HG03342 (cell line): Measurements from ENCODE around the gene TMEM38B.
"Not testable (repeated sequence)": the region's sequence is repeated elsewhere in the genome, so short reads cannot be mapped to it uniquely, and the experiment has no call there.

Experiments
- ATAC-seq: cut with Tn5 transposase; IDR thresholded peaks from one replicate; pipeline ENCODE4 v1.9.1; 2021; ENCODE audit warnings: mild to moderate bottlenecking, moderate library complexity; ENCODE audit not compliant: unreplicated experiment

Gene TMEM38B

DNA sequence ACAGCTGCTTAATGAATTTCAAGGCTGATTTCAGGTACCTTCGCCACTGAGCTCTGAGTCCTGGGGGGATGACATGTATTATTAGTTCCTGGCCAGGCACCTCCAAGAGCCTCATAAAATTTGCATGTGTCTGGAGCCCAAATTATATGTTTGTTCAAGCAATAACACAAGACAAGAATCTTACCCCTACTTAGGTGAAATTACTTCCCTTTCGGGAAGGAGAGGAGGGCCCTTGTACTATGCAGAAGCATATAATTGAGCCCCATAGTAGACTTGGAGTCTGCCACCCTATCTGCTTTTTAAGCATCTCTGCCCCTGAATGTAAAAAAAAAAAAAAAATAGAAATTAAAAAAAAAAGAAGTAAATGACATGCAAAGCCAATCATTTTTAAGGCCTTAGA, 13.0 kb upstream of the TMEM38B start:
- ATAC-seq, result no peak

DNA sequence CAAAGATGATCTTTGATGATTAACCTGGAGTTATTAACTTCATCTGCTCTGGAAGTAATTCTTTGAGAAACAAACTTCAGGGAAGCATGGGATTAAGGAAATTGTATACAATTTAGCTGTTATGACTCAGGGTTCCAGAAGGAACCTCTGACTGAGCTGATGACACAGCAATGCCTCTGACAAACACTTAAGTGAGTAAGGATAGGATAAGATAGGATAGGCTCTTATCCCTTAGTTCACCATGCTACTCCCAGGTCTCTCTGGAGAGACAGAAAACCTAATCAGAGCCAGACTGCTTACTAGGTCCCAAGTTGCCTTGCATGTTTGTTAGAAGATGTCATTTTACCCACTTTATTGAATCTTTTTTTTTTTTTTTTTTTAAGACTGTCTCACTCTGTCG, 12.6 kb upstream of the TMEM38B start:
- ATAC-seq, result no peak

DNA sequence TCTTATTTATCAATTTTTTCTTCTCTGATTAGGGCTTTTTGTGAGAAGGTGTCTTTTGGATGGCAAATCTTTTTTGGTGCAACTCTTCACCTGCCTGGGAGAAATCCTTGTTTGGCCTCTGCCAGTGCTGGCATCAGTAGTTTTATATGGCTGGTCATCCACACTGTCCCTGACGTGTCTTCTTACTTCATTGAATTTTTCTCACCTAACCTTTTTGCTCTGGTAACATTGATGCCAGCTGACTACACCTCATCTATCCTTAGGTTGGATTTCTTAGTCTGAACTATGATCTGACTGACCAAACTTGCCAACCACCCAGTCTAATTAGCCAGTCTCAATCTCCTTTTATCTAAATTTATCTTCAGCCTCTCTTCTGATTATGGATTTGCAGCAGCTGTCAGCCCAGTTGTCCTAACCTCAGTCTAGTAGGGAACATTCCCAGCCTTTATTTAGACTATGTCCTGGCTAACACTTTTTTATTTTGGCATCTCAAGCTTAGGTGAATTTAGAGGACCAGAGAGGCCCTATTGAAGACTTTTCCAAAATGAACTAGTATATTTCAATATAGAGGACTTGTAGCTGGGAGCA, 10.6 kb upstream of the TMEM38B start:
- ATAC-seq, result no peak

DNA sequence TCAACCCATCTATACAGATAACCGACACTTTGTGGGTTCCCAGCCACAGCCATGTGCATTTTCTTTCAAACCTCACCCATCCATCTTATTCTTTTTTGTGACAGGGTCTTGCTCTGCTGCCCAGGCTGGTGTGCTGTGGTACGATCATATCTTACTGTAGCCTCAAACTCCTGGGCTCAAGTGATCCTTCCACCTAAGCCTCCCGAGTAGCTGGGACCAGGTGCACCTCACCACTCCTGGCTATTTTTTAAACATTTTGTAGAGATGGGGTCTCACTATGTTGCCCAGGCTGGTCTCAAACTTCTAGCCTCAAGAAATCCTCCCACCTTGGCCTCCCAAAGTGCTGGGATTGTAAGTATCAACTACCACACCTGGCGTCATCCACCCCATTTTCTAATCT, 7.4 kb upstream of the TMEM38B start:
- ATAC-seq, result no peak

DNA sequence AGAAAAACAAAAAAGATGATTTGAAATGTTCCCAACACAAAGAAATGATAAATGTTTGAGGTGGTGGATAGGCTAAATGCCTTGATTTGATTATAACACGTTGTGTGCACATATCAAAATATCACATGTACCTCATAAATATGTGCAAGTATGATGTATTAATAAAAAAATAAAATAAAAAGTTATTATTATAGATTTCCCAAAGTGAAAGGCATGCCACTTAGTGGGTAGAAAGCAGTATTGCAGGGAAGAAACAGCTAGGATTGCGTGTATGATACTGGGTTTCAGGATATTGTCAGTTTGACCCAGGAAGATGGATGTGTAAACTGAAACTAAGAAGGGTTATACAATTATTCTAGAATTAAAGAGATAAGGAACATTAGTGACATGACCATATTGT, 3.6 kb upstream of the TMEM38B start:
- ATAC-seq, result no peak

DNA sequence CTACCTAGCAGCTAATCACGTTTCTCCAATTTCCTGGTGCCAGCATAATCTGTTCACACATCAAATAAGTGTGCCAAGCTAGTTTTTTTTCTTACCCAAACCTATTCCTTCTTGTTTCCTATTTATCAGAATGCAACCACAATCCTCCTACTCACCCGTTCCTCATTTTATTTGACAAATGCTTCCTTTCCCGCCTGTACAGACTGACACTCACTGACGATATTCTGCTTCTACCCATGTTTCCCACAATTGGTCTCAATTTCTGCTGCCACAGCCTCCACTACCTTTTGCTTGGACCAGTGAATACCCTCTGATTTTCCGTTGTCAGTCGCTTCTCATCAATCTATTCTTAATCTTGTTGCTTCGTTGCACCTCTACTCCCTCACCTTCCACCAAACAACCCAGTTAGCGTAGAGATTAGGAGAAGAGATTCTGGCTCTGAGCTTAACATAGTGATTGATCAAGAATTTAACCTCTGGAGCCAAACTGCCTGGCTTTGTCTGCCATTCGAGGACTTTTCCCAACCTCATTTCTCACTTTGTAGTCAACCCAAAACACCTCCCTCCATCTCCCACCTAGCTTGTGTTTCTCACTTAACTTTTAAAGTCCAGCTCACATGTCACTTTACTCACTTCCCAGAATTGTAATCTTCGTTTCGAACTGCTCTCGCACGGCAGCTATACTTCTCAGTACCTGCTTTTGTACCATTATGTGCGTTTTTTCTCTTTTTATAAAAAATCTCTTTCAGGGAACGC, 729 bp upstream of the TMEM38B start:
- peak; percentile 28 for ATAC-seq

DNA sequence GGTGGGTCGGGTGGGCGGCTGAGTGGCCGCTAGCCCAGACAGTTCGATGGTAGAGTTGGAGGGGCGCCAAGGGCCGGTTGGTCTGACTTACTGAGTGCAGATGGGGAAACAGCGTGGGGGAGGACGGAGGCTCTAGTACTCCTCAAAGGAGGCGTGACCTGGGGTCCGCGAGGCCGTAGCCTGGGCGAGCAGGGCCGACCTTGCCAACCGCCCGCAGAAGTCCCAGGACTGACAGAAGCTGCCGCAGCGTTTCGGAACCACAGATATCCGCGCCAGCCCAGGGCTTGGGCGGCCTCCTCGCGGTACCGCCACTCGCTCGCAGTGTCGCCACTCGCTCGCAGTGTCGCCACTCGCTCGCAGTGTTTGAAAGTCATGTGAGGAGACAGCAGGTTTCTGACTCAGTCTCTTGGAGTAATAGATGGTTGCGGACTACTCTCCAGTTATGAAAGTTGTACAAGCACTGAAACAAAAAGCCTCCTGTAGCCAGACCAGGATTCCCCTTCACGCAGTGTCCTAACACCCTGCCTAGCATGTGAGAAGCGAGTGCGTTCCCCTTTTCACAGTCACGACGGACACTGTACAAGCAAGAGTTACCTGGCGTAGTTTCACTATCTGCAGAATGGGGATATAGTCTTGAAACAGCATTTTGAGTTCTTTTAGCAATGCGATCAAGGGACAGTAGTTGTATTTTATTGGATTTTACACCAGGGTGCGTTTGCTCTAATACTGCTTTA, 674 bp downstream of the TMEM38B start:
- ATAC-seq, result peak; percentile 54

DNA sequence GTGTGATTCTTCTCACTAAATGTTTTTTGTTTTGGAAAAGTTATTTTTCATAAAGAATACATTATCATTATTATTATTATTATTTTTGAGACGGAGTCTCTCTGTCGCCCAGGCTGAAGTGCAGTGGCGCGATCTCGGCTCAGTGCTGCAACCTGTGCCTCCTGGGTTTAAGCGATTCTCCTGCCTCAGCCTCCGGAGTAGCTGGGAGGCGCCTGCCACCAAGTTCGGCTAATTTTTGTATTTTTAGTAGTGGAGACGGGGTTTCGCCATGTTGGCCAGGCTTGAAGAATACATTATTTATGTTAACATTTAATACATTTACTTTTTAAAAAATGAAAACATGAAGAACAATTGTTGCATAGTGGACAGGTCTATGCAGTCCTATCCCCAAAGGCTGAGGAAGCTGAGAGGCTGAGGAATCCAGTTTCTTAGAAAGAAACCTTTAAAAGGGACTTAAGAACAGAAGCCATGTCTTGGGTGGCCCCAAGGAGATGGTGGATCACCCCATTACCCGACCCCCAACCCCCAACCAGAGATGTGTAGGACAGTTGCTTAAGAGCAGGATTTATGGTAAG, 2.0 kb downstream of the TMEM38B start:
- ATAC-seq, result no peak

DNA sequence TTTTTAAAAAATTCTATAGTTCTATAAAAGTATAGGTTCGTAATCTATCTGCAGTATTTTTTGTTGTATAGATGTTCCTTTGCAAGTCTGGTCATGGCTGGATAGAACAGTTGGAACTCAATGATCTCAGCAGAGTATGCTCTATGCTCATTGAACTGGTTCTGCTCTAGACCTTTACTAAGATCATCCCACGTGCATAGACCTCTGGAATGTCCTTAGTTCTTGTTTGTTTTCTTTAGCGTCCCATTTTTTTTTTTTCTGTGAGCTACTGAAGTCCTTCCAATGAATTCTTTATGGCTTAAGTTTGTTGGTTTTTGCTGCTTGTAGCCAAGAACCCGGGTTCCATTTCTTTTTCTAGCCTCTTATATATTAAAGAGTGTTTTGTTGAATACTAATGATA, 3.5 kb downstream of the TMEM38B start:
- no peak for ATAC-seq

DNA sequence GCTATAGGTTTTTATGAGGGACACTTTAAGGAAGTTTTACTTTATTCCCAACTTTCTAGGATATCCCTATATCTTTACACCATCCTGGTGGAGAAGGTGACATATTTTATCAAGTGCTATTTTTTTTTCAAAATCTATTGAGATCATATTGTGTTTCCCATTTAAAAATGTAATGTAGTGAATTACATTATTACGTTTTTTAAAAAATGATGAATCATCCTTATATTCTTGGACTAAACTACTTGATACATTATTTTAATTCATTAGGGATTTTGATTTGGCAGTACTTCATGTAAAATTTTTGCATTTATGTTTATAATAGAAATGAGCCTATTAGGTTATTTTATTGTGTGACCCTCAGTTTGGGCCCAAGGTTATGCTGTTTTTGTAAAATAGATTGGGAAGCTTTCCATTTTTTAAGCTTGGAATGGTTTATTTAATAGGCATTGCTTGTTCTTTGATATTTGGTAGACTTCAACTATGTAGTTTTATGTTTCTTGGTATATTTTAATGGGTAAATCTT, 4.1 kb downstream of the TMEM38B start:
- no peak for ATAC-seq

DNA sequence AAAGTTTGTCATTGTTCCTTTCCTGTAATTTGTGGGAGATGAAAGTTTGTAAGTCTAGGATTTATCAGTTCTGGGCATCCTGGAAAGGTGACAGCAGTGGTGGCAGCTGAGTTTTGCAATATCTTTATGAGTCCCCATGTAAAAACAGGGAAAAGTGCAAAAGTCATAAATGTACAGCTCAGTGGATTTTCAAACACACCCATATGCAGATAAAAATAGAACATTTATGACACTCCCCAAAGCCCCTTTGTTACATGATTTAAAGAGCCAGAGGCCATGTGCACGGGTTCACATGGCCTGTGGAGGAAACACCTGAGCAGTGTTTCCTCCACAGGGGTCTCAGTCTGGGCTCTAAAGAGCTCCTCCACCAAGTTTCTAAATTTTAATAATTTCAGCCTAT, 6.3 kb downstream of the TMEM38B start:
- ATAC-seq, result no peak

DNA sequence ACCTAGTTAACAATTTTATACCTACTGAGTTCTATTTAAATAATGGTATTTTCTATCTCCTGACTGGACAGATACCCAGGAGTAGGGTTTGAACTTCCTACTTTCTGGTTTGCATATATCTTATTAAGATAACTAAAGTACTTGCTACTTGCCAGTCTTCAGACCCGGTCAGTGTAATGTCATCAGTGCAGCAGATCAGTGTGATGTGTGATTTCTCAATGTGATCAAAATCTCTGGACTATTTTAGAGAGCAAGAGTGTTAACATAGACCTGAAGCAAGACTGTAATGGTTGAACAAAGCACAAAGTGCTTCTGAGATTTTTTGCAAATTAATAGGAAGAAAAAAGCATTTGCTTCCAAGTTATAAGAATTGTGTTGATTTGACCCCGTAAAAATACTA, 6.8 kb downstream of the TMEM38B start:
- no peak for ATAC-seq

DNA sequence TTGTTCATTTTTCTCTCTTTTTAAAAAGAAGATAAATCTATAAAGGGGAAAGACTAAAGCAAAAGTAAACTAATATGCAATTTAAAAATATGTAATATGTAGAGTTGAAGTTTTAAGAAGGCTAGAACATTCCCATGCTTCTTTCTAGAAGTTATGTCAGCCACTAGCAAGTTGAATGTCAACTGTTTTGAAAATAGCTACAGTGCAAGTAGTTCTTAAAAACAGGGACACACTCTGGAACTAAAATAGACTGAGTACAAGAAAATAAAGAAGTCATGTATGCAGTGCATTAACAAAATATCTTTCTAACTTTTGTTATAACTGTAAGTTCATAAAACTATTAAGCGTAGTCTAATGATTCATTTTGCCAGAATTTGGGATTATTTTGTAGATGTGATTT, 7.9 kb downstream of the TMEM38B start:
- ATAC-seq, result no peak

DNA sequence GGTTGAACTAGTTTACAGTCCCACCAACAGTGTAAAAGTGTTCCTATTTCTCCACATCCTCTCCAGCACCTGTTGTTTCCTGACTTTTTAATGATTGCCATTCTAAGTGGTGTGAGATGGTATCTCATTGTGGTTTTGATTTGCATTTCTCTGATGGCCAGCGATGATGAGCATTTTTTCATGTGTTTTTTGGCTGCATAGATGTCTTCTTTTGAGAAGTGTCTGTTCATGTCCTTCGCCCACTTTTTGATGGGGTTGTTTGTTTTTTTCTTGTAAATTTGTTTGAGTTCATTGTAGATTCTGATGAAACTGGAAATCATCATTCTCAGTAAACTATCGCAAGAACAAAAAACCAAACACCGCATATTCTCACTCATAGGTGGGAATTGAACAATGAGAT, 9.3 kb downstream of the TMEM38B start:
- ATAC-seq, result not testable (repeated sequence)

DNA sequence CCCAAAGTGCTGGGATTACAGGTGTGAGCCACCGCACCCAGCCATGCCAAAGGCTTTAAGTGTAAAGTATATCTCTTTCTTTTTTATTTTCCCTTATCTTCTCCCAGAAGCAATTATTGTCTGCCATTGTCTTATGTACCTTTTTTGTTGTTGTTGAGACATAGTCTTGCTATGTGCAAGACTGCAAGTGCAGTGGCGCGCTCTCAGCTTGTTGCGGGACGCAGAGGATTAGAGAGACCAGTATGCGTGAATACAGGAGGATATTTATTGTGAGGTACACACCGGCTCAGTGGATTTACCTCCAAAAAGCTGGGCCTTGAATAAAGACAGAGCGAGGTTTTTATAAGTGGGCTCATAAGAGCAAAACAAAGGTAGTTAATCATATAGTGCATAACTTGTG, 11.8 kb downstream of the TMEM38B start:
- ATAC-seq, result no peak

DNA sequence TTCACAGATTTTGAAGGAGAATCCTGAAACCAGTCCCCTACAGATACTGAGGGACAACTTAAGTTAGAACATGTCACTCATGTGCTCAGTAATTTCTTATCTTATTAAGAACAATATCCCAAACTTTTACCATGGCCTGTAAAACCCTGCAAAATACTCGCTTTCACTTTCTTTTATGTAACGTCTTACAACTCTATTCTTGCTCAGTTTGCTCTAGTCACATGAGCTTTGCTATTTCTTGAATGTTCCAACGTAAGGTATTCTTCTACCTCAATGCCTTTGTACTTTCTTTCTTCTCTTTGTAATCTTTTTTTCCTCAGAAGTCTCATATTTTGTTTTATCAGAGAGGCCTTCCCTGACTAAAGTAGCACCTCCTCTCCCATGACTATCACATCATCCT, 14.1 kb downstream of the TMEM38B start:
- no peak for ATAC-seq

DNA sequence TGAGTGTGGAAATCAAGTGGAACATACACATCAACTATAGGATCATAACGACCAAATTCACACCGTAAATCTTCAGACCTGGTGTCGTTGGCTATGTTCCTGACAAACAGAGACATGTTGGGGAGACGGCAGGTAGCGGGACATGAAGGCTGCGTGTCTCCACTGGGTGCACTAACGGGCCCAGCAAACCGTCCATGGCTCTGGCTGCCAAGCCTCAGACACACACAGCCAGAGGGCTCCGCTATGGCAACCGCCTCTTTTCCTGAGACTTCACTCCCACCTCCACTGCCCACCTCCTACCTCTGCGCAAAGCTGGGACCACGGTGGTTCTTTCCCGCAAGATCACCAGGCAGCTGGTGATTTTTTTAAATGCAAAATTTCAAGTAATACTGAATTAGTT, 16.3 kb downstream of the TMEM38B start:
- ATAC-seq, result no peak

DNA sequence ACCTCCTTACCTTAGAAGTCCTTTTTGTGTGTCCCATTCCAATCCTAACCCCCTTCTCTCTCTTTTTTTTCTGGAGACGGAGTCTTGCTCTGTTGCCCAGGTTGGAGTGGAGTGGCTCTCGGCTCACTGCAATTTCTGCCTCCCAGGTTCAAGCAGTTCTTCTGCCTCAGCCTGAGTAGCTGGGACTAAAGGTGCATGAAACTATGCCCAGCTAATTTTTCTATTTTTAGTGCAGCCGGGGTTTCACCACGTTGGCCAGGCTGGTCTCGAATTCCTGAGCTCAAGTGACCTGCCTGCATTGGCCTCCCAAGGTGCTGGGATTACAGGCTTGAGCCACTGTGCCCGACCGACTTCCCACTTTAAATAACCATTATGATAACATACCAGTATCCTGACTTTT, 17.5 kb downstream of the TMEM38B start:
- ATAC-seq, result no peak

DNA sequence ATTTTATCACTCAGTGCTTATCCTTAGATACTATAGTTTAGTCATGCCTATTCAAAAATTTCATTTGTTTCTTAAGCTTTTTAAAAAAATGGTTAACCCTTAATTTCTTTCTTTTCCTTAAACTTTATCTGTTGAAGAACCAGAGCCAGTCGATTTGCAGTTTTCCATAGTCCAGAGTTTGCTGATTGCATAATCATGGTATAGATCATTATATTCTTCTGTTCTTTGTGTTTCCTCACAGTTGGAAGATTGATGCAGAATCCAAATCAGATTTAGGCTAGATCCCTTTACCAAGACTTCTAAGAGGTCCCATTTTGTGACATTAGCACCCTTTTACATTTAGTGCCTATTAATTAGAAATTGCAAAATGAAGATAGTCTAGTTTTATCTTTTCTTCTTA, 18.0 kb downstream of the TMEM38B start:
- ATAC-seq, result no peak

DNA sequence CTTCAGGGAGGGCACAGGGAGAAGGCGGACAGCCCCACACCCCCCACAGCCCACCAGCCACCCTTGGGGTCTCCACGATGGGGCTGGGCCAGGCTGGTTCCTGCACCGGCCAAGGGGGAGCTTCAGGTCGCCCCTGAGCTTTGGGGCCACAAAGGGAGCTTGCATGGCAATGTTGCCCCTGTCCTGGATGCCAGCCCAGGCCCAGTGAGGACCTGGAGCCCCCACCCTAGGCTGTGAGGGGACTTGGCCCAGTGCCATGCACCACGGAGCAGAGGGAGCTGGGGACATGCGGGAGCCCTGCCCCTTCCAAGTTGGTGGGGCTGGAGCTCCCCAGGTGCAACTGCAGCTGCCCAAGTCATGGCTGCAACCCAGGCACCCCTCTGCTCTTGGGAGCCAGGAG, 18.4 kb downstream of the TMEM38B start:
- no peak for ATAC-seq

DNA sequence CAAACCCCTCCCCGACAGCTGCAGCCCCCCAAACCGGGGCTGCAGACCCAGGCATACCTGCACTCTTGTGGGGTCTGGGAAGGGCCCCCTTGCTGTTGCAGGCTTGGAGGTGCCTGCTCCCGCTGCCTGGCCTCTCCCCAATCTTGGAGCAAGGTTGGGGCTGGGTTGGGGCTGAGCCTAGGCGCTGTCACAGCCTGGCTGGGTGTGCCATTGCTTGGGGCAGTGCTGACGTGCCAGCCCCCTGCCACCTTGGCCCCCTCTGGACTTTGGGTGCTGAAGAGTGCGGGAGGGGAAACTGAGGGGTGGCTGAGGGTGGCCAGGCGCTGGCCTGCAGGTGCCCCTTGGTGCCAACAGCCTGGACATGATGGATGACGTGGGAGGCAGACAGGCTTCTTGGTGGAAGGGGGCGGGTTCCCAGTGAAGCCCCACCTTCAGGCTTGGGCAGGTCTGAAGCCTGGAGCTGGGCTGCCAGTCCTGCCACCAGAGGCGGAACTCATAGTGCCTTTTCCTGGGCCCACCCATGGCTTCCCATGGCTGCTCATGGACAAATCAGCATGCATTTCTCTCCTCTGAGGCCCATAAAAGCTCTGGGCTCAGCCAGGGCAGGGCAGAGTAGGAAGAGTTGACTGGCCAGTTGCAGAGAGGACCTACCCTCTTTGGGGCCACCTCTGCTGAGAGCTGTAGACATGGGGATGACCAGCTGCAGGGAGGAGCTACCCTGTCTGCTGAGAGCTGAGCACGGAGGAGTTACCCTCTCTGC, 19.1 kb downstream of the TMEM38B start:
- no peak for ATAC-seq
